Activated T-helper 1 cell treated with anti-CD3 and anti-CD28 coated beads, Interleukin-12 subunit alpha, Interleukin-12 subunit beta, Interleukin-2, Interleukin-4 antibody, amounts not matched to agents 30 ng/mL and 10 ng/mL and 1 ng/mL, durations not matched to agents 14 hours and 24 hours and 36 hours (primary cell): ENCODE measurements around the gene APOC1. TPM values are rescaled to one million over a fixed set of nuclear protein-coding genes. Genes with fewer than 3 reads are reported as not detected.
"Not testable (repeated sequence)": the region's sequence is repeated elsewhere in the genome, so short reads cannot be mapped to it uniquely, and the experiment has no call there.

Experiments
- DNase-seq: peaks from one replicate; pipeline ENCODE4 v3.0.0; 2021; ENCODE audit warnings: low spot score
- H3K27ac Mint-ChIP-seq: one replicate; pipeline ENCODE4 v1.8.0; 2021; ENCODE audit warnings: mild to moderate bottlenecking, mixed read lengths
- H3K27me3 Mint-ChIP-seq: one replicate; pipeline ENCODE4 v1.8.0; 2022; ENCODE audit warnings: mild to moderate bottlenecking, moderate library complexity, mixed read lengths; ENCODE audit not compliant: insufficient read depth
- H3K36me3 Mint-ChIP-seq: one replicate; pipeline ENCODE4 v1.8.0; 2021; ENCODE audit warnings: low read depth, mixed read lengths
- H3K4me1 Mint-ChIP-seq: one replicate; pipeline ENCODE4 v1.8.0; 2021; ENCODE audit warnings: low read depth, mixed read lengths
- H3K4me3 Mint-ChIP-seq: one replicate; pipeline ENCODE4 v1.8.0; 2021; ENCODE audit warnings: mild to moderate bottlenecking, moderate library complexity, mixed read lengths
- H3K9me3 Mint-ChIP-seq: one replicate; pipeline ENCODE4 v1.8.0; 2021; ENCODE audit warnings: mixed read lengths
- intact Hi-C: fragments of 100-400 bp; cut with micrococcal nuclease; formaldehyde crosslinking; loops from one replicate; pipeline ENCODE4 v1.15.1; 2024
- total RNA-seq: library from RNA; stranded (reverse); gene quantifications from 2 replicates; pipeline ENCODE4 v1.2.3, GENCODE V29; 2022

The APOC1 gene
- total RNA-seq, 1 donor from 2014 or later = 1.2 TPM

- intact Hi-C loops = no loop called here
These were observed 5.6 kb upstream of the APOC1 start for GRCh38 chr19:44908836-44909261.

GRCh38 chr19:44909775-44910174 is 4.6 kb upstream of the APOC1 start:
- Mint-ChIP-seq H3K4me1 (peaks cover 28% of the 10 kb centered on the region), H3K36me3 (no peaks in the 10 kb centered on the region), H3K4me3 (no peak overlapping the region), H3K27me3 (peaks cover 34% of the 10 kb centered on the region), H3K9me3 (no peaks in the 10 kb centered on the region), H3K27ac (no peak overlapping the region)
- intact Hi-C loops = no loop called here
- DNase-seq = no peak

More at GRCh38 chr19:44908836-44909261, 5.6 kb upstream of the APOC1 start:
- Mint-ChIP-seq H3K4me1 (peaks cover 19% of the 10 kb centered on the region), H3K27me3 (peaks cover 33% of the 10 kb centered on the region), H3K27ac (no peak overlapping the region), H3K36me3 (peaks cover 4% of the 10 kb centered on the region), H3K4me3 (no peak overlapping the region), H3K9me3 (no peaks in the 10 kb centered on the region)
- no peak for DNase-seq

- intact Hi-C loops, H3K27ac Mint-ChIP-seq, H3K36me3 Mint-ChIP-seq, DNase-seq, H3K9me3 Mint-ChIP-seq, H3K4me3 Mint-ChIP-seq: not testable (repeated sequence)
- Mint-ChIP-seq H3K27me3 (peaks cover 26% of the 10 kb centered on the region), H3K4me1 (peaks cover 24% of the 10 kb centered on the region)
These were observed 2.5 kb upstream of the APOC1 start for GRCh38 chr19:44911896-44912295.

- Mint-ChIP-seq H3K4me3 (peak overlapping the region; percentile 68), H3K36me3 (no peaks in the 10 kb centered on the region), H3K9me3 (no peaks in the 10 kb centered on the region), H3K27me3 (peaks cover 23% of the 10 kb centered on the region), H3K27ac (peak overlapping the region; percentile 34), H3K4me1 (peaks cover 24% of the 10 kb centered on the region)
- intact Hi-C loops = no loop called here
- DNase-seq = no peak
These were observed 1.6 kb upstream of the APOC1 start for GRCh38 chr19:44912854-44913253.

GRCh38 chr19:44913512-44914432 is 636 bp upstream of the APOC1 start:
- DNase-seq, H3K36me3 Mint-ChIP-seq, intact Hi-C loops, H3K9me3 Mint-ChIP-seq: not testable (repeated sequence)
- H3K4me1 Mint-ChIP-seq = peaks cover 24% of the 10 kb centered on the region
- peaks cover 20% of the 10 kb centered on the region for H3K27me3 Mint-ChIP-seq
- H3K4me3 Mint-ChIP-seq = peak overlapping the region; percentile 94
- peak overlapping the region; percentile 72 for H3K27ac Mint-ChIP-seq

- Mint-ChIP-seq H3K36me3 (no peaks in the 10 kb centered on the region), H3K4me3 (no peak overlapping the region), H3K27me3 (peaks cover 17% of the 10 kb centered on the region), H3K4me1 (peaks cover 5% of the 10 kb centered on the region), H3K27ac (no peak overlapping the region), H3K9me3 (no peaks in the 10 kb centered on the region)
- intact Hi-C loops = no loop called here
- DNase-seq = no peak
These were observed 9.9 kb downstream of the APOC1 start for GRCh38 chr19:44924243-44924725.

GRCh38 chr19:44925114-44925891 is 10.9 kb downstream of the APOC1 start:
- intact Hi-C loops = no loop called here
- Mint-ChIP-seq H3K4me1 (peaks cover 5% of the 10 kb centered on the region), H3K4me3 (no peak overlapping the region), H3K27me3 (peaks cover 17% of the 10 kb centered on the region), H3K27ac (no peak overlapping the region), H3K9me3 (no peaks in the 10 kb centered on the region), H3K36me3 (no peaks in the 10 kb centered on the region)
- DNase-seq = no peak

GRCh38 chr19:44926245-44927077 is 12.1 kb downstream of the APOC1 start:
- H3K4me1 Mint-ChIP-seq, H3K9me3 Mint-ChIP-seq, H3K36me3 Mint-ChIP-seq, DNase-seq: not testable (repeated sequence)
- intact Hi-C loops = loop anchor here (1.0 to 2.0 kb wide), 3 partner anchors 11 to 113 kb away; partner anchors contain the start of gene CLASRP
- peak overlapping the region; percentile 60 for H3K4me3 Mint-ChIP-seq
- peaks cover 17% of the 10 kb centered on the region for H3K27me3 Mint-ChIP-seq
- H3K27ac Mint-ChIP-seq = peak overlapping the region; percentile 65

GRCh38 chr19:44927746-44928145 is 13.3 kb downstream of the APOC1 start:
- Mint-ChIP-seq H3K27me3 (peaks cover 17% of the 10 kb centered on the region), H3K36me3 (no peaks in the 10 kb centered on the region), H3K27ac (no peak overlapping the region), H3K4me1 (peaks cover 5% of the 10 kb centered on the region), H3K4me3 (no peak overlapping the region), H3K9me3 (no peaks in the 10 kb centered on the region)
- no peak for DNase-seq
- intact Hi-C loops = loop anchor here (1.0 to 2.0 kb wide), 3 partner anchors 12 to 112 kb away; partner anchors contain the start of gene CLASRP

- Mint-ChIP-seq H3K4me1 (peaks cover 5% of the 10 kb centered on the region), H3K27me3 (peaks cover 17% of the 10 kb centered on the region), H3K9me3 (no peaks in the 10 kb centered on the region), H3K4me3 (no peak overlapping the region), H3K27ac (no peak overlapping the region), H3K36me3 (no peaks in the 10 kb centered on the region)
- no peak for DNase-seq
- intact Hi-C loops = no loop called here
These were observed 15.7 kb downstream of the APOC1 start for GRCh38 chr19:44930088-44930487.

- Mint-ChIP-seq H3K27ac (no peak overlapping the region), H3K4me3 (no peak overlapping the region), H3K36me3 (no peaks in the 10 kb centered on the region), H3K4me1 (peaks cover 5% of the 10 kb centered on the region), H3K9me3 (no peaks in the 10 kb centered on the region), H3K27me3 (peaks cover 10% of the 10 kb centered on the region)
- intact Hi-C loops = no loop called here
- DNase-seq = no peak
These were observed 17.1 kb downstream of the APOC1 start for GRCh38 chr19:44931541-44931940.

- no peaks in the 10 kb centered on the region for H3K27me3 Mint-ChIP-seq
- no peaks in the 10 kb centered on the region for H3K9me3 Mint-ChIP-seq
- H3K4me1 Mint-ChIP-seq = no peaks in the 10 kb centered on the region
- DNase-seq = no peak
- no peak overlapping the region for H3K27ac Mint-ChIP-seq
- H3K4me3 Mint-ChIP-seq = no peak overlapping the region
- H3K36me3 Mint-ChIP-seq = no peaks in the 10 kb centered on the region
- intact Hi-C loops = no loop called here
These were observed 25.3 kb downstream of the APOC1 start for GRCh38 chr19:44939668-44940067.
